Hematopoietic multipotent progenitor cell treated with erythropoietin and hydrocortisone succinate and interleukin-3 and kit ligand, for 15 days (in vitro differentiated cells): ENCODE results near the gene SH2D3A.
"Not testable (repeated sequence)": the region's sequence is repeated elsewhere in the genome, so short reads cannot be mapped to it uniquely, and the experiment has no call there.

Source experiments
- DNase-seq: peaks from one replicate; pipeline ENCODE4 v3.0.0-alpha.2; 2015; ENCODE audit warnings: low spot score

SH2D3A gene

DNA sequence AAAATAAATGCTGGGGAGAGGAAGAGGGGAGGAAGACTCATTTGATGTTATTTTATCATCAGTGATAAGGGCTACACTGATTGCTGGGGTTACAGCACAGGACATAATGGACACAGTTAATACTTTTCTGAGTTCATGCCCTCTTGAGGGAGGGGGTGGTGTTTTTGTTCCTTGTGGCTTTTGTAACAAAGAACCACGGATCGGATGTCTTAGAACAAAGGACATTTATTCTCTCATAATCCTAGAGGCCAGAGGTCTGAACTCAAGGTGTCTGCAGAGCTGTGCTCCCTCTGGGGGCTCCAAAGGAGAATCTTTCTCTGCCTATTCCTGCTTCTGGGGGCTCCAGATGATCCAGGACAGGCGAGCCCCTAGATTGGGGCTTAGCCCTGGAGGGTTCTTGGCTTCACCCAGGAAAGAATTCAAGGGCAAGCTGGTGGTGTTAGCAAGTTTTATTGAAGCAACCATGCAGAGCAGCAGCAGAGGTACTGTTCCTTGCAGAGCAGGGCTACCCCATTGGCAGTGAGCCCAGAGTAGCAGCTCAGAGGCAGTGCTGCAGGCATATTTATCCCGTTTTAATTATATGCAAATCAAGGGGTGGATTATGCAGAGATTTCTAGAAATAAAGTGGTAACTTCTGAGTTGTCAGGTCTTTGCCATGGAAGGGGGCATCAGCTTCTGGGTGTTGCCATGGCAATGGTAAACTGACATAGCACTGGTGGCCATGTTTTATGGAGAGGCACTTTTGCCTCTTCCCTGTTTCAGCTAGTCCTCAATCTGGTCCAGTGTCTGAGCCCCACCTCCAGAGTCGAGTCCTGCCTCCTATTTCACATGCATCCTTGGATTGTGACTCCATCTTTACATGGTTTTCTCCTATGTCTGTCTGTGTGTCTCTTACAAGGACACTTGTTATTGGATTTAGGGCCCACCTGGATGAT is 23.2 kb upstream of the SH2D3A start:
- no peak for DNase-seq

DNA sequence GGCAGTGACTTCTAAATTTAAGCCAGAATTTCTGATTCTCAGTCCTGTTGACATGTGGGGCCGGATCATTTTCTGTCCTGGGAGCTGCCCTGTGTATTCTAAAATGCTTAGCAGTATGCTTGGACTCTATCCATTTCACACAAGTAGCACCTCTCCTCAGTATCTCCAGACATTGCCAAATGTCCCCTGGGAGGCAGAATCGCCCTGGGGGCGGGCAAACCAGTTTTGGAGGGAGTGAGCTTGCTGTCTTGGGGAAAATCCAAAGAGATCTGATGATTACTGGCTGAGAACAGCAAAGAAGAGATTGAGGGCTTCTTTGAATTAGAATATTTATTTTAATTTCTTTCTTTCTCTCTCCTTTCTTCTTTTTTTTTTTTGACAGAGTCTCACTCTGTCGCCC is 21.7 kb upstream of the SH2D3A start:
- no peak for DNase-seq

GRCh38 chr19:6787393-6787792 is 20.2 kb upstream of the SH2D3A start:
- DNase-seq, result no peak

DNA sequence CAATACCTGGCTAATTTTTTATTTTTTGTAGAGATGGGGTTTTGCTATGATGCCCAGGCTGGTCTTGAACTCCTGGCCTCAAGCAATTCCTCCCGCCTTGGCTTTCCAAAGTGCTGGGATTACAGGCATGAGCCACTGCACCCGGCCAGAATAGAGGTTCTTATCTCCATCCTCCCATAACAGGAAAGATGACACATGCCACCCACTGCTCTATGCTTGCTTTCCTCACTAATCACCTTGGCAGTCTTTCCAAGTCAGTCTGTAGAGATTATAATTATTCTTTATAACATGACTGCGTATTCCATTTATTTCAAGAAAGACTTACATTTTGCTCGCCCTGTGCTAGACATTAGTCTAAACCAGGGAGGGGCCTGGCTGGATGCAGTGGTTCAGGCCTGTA is 12.0 kb upstream of the SH2D3A start:
- no peak for DNase-seq

GRCh38 chr19:6778386-6778785 is 11.2 kb upstream of the SH2D3A start:
- no peak for DNase-seq

DNA sequence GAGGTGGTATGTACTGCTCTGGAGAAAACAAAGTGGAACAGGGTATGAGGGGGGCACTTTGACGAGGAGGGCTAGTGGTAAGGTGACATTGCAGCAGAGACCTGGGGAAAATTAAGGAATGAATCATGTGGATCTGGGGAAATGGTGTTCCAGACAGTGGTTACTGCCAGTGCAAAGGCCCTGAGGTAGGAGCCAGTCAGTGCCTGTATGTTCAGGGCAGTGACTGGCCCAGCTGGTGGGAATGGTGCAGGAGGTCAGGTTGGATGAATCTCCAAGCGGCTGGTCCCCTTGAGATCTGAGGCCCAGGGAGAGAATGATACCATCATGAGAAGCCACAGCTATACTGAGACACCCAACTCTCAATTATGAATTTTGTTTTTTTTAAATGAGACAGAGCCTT is 10.2 kb upstream of the SH2D3A start:
- no peak for DNase-seq

DNA sequence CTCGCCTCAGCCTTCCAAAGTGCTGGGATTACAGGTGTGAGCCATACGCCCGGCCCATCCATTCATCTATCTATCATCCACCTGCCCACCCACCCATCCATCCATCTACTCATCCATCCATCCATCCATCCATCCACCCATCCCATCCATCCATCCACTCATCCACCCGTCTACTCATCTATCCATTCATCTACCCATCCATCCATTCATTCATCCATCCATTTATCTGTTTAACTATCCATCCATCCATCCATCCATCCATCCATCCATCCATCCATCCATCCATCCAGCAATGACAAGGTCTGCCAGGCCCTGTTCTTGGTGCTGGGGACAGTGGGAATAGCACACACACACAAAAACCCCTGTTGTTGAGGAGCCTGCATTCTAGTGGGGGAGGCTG is 9.8 kb upstream of the SH2D3A start:
- no peak for DNase-seq

GRCh38 chr19:6776045-6776444 is 8.8 kb upstream of the SH2D3A start:
- not testable (repeated sequence) for DNase-seq

GRCh38 chr19:6774821-6775707 is 7.8 kb upstream of the SH2D3A start:
- no peak for DNase-seq

DNA sequence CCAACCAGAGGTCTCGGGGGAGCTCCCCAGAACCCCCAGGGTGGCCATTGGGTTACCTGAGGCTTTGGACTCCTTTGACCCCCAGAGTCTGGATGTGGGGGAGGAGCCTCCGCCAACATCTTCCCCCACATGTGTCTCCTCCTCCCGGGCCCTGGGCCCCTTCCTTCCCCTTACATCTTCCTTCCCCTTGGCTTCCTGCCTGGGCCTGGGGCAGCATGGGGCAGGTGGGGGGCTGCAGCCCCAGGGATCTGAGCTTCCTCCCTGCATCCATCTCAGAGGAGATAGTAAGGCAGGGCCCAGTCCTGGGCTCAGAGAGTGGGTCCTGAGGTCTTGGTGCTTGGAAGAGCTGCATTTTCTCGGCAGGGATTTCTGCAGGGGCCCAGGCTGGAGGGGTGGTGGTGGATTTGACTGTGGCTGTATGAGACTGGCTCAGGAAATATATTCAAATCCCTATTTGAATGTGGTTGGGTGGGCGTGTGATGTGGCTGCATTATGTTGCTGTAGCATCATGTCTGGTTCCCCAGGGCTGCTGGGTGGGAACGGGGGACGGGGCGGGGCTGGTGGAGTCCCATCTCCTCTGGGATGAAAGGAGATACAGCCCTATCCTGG is 6.2 kb upstream of the SH2D3A start:
- DNase-seq, result no peak

DNA sequence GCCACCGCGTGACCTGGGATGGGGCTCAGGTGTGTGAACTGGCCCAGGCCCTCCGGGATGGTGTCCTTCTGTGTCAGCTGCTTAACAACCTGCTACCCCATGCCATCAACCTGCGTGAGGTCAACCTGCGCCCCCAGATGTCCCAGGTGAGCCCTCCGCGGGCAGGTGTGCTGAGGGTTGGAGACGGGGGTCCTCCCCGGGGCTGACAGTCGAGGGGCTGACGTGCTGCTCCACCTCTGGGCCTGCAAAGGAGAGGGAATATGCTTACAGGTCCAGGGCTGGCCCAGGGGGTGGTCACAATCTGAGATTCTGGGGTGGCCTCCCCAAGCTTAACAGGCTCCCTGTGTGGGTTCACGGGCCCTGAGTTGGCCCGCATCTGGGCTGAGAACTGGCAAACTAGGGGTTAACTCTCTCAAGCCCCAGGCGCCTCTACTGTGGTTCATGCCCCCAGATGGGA is 5.7 kb upstream of the SH2D3A start:
- DNase-seq, result no peak

GRCh38 chr19:6772028-6772865 is 5.0 kb upstream of the SH2D3A start, which contains the start of gene VAV1:
VAV1 (plus strand) TSS chr19:6772708; CDS start chr19:6772808, 100 bp downstream.
- DNase-seq, result no peak

DNA sequence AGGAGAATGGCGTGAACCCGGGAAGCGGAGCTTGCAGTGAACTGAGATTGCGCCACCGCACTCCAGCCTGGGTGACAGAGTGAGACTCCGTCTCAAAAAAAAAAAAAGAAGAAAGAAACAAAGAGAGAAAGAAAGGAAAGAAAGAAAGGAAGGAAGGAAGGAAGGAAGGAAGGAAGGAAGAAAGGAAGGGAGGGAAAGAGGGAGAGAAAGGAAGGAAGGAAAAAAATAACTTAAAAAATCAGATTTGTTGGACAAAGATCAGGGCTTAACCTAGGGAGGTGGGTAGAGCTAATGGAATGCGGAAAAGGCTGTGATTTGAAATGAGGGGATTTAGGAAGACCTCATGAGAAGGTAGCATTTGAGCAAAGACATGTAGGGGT is 4.4 kb upstream of the SH2D3A start:
- not testable (repeated sequence) for DNase-seq

DNA sequence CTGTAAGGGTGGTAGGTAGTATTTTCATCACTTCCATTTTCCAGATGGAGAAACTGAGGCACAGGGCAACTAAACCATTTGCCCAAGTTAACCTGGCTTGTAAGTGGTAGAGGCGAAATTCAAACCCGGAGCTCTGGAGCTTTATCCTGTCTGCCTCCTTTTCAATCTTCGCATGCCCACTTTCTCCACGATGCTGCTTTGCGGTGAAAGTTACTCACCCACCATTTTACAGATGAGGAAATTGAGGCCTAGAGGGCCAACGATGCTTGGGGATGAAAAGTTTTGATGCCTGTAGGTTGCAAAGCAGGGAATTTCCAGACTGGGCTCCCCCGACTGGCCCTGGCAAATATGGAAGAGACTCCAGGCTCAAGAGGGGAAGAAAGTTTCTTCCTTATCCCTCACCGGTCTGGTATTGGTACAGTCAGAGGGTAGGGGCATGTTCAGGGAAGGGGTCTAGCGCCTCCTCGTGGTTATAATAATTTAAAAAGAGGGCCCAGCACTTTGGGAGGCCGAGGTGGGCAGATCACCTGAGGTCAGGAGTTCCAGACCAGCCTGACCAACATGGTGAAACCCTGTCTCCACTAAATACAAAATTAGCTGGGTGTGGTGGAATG is 1.9 kb upstream of the SH2D3A start:
- DNase-seq, result peak; percentile 39

DNA sequence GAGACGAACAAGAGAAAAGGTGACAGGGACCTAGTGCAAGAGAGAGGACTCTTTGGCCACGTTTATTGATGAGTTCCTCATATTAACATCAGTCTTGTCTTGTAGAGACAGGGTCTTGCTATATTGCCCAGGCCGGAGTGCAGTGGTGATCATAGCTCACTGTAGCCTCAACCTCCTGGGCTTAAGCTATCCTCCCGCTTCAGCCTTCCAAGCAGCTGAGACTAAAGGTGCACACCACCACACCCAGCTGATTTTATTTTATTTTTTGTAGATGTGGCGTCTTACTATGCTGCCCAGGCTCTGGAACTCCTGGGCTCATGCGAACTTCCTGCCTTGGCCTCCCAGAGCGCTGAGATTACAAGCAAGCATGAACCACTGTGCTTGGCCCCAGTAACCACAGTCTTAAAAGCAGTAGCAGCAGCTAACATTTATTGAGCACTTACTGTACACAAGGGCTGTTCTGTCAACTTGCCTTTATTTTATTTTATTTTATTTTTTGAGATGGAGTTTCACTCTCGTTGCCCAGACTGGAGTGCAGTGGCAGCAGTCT is 1.1 kb upstream of the SH2D3A start:
- no peak for DNase-seq

GRCh38 chr19:6767081-6767356 is 216 bp downstream of the SH2D3A start:
- no peak for DNase-seq

DNA sequence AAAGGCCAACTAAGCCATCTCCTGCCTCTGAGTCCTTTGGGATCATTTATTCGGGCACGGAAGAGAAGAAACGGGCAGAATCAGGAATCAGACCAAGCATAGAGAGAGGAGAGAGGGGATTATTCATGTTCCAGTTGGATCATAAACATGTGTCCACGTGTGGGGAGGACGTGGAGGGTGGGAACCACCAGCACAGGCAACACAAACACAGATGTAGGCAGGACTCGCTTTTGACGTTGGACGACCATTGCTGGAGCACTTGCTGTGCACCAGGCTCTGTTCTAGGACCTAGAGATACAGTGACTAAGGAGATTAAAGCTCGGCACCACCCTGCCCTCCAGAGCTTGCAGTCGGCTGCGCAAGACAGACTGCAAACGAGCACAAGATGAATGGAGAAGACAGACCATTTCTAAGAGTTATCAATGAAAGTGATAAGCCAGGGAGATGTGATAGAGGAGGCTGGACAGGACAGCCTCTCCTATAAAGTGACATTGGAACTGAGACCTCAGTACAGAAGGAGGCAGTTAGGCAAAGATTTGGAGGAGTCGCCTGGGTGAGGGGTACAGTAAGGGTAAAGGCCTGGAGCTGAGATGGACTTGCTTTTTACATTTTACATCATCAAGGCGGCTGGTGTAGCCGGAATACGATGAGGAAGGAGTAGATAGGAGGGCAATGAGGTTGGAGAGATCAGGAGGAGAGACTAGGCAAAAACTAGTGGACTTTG is 716 bp downstream of the SH2D3A start:
- DNase-seq, result no peak

- DNase-seq, result no peak
Measured at GRCh38 chr19:6765738-6766356, 1.4 kb downstream of the SH2D3A start.

DNA sequence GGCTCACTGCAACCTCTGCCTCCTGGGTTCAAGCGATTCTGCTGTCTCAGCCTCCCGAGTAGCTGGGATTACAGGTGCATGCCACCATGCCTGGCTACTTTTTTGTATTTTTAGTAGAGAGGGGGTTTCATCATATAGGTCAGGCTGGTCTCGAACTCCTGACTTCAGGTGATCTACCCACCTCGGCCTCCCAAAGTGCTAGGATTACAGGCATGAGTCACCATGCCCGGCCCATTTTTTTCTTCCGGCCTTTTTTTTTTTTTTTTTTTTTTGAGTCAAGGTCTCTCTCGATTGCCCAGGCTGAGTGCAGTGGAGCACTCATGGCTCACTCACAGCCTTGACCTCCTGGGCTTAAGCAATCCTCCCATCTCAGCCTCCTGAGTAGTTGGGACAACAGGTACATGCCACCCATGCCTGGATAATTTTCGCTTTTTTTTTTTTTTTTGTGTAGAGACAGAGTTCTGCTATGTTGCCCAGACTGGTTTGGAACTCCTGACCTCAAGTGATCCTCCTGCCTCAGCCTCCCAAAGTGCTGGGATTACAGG is 4.9 kb downstream of the SH2D3A start:
- not testable (repeated sequence) for DNase-seq
